ENCODE data around the gene CCT8L2. TPM values are rescaled to one million over a fixed set of nuclear protein-coding genes. Genes with fewer than 3 reads are reported as not detected.
"Not testable (repeated sequence)": the region's sequence is repeated elsewhere in the genome, so short reads cannot be mapped to it uniquely, and the experiment has no call there.

Gene CCT8L2
- under 1 TPM in 4 of 8 experiments, not detected in 4; 0.08 to 0.31 (median 0.19) TPM for total RNA-seq

- 0 to 71% (median 40%) methylated on average over 1 of the region's 1 CpG; no CpG with 5 or more reads in 7 of the 10 experiments for WGBS, 10 experiments
- H3K4me1 ChIP-seq (replicated peaks in 1 of 2); in situ Hi-C loops (cut with MboI; ENCODE audit: low pct_unique_long_range_greater_than_20kb in 2 of 9, low sequenced_read_pairs in 9 of 9, unreplicated experiment in 9 of 9); ATAC-seq (replicated peaks in 6 of 8); H3K4me3 ChIP-seq; H3K27ac ChIP-seq: not testable (repeated sequence)
Observed at GRCh38 chr22:16592710-16593109, at the start of gene CCT8L2. Gene CCT8L2 (minus strand): TSS chr22:16592810. CDS start chr22:16592550, 260 bp downstream.

- H3K4me1 ChIP-seq (replicated peaks in 1 of 2); H3K27ac ChIP-seq; ATAC-seq (replicated peaks in 6 of 8); in situ Hi-C loops (cut with MboI; ENCODE audit: low pct_unique_long_range_greater_than_20kb in 2 of 9, low sequenced_read_pairs in 9 of 9, unreplicated experiment in 9 of 9); H3K4me3 ChIP-seq: not testable (repeated sequence)
- WGBS, 10 experiments, result 0 to 20% (median 11%) methylated on average over 1 of the region's 1 CpG; no CpG with 5 or more reads in 3 of the 10 experiments
Observed at GRCh38 chr22:16635442-16635841, 42.8 kb upstream of the CCT8L2 start.

DNA sequence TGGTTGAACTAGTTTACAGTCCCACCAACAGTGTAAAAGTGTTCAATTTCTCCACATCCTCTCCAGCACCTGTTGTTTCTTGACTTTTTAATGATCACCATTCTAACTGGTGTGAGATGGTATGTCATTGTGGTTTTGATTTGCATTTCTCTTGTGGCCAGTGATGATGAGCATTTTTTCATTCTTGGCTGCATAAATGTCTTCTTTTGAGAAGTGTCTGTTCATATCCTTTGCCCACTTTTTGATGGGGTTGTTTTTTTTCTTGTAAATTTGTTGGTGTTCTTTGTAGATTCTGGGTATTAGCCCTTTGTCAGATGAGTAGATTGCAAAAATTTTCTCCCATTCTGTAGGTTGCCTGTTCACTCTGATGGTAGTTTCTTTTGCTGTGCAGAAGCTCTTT lies 41.5 kb upstream of the CCT8L2 start:
- ATAC-seq (replicated peaks in 6 of 8); H3K4me1 ChIP-seq (replicated peaks in 1 of 2); H3K27ac ChIP-seq; in situ Hi-C loops (cut with MboI; ENCODE audit: low pct_unique_long_range_greater_than_20kb in 2 of 9, low sequenced_read_pairs in 9 of 9, unreplicated experiment in 9 of 9); H3K4me3 ChIP-seq: not testable (repeated sequence)

DNA sequence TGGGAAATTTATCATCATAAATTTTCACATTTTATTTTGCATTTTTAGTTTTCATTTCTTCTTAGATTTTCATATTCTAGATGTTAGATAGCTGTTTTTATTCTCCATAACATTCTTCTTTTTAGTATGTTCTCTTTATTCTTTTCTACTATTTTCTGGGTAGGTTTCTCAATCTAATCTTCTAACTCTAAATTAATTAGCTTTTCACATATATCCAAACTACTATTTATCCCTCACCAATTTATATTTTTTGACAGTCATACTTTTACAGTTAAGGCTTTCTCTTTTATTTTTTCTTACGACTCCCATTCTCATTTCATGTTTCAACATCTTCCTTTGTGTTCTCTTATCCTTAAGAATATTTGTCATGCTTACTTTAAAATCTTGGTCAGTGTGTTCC lies 35.9 kb upstream of the CCT8L2 start:
- in situ Hi-C loops (cut with MboI; ENCODE audit: low pct_unique_long_range_greater_than_20kb in 2 of 9, low sequenced_read_pairs in 9 of 9, unreplicated experiment in 9 of 9), result not testable (repeated sequence)

GRCh38 chr22:16625018-16625417 lies 32.4 kb upstream of the CCT8L2 start:
- H3K4me3 ChIP-seq; H3K4me1 ChIP-seq (replicated peaks in 1 of 2); in situ Hi-C loops (cut with MboI; ENCODE audit: low pct_unique_long_range_greater_than_20kb in 2 of 9, low sequenced_read_pairs in 9 of 9, unreplicated experiment in 9 of 9); H3K27ac ChIP-seq; ATAC-seq (replicated peaks in 6 of 8): not testable (repeated sequence)
- WGBS, 10 experiments, result 0 to 20% (median 10%) methylated on average over 1 to 2 of the region's 2 CpGs; no CpG with 5 or more reads in 2 of the 10 experiments

More for the DNA sequence above, 35.9 kb upstream of the CCT8L2 start:
- 0 to 65% (median 30%) methylated on average over 1 of the region's 1 CpG; no CpG with 5 or more reads in 2 of the 10 experiments for WGBS, 10 experiments
- not testable (repeated sequence) for ATAC-seq (replicated peaks in 6 of 8); H3K27ac ChIP-seq; H3K4me3 ChIP-seq; H3K4me1 ChIP-seq (replicated peaks in 1 of 2)

- H3K4me1 ChIP-seq (replicated peaks in 1 of 2); H3K4me3 ChIP-seq; ATAC-seq (replicated peaks in 6 of 8); in situ Hi-C loops (cut with MboI; ENCODE audit: low pct_unique_long_range_greater_than_20kb in 2 of 9, low sequenced_read_pairs in 9 of 9, unreplicated experiment in 9 of 9); H3K27ac ChIP-seq: not testable (repeated sequence)
Observed at GRCh38 chr22:16623595-16623994, 31.0 kb upstream of the CCT8L2 start.

GRCh38 chr22:16617516-16617915 lies 24.9 kb upstream of the CCT8L2 start:
- ATAC-seq (replicated peaks in 6 of 8); H3K4me1 ChIP-seq (replicated peaks in 1 of 2); H3K4me3 ChIP-seq; H3K27ac ChIP-seq; in situ Hi-C loops (cut with MboI; ENCODE audit: low pct_unique_long_range_greater_than_20kb in 2 of 9, low sequenced_read_pairs in 9 of 9, unreplicated experiment in 9 of 9): not testable (repeated sequence)
- WGBS, 10 experiments, result 0 to 33% (median 0%) methylated on average over 1 of the region's 3 CpGs; no CpG with 5 or more reads in 7 of the 10 experiments

DNA sequence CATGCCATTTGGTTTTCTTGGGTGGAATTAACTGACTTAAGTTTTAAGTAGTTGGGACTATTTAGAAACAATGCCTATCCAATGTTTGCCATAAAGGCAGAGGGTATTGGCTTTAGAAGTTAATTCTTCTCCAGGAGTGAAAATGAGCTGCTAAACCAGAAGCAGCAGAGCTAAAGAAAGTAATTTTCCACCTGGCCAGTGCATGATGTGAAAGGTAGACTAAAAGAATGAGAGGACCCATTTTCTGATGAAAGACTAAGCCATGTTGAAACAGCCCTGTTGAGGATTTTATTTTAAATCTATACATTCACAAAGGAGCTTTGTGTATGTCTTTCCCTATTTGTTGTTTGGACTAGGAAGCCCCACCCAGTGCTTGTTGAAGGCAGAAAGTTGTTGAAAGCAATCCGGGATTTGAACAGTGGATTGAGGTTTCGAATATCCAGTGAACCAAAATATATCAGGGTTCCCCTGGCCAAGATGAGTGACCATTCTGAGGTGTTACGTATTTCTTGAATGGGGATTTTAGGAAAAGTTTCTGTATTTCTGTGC lies 23.9 kb upstream of the CCT8L2 start:
- ATAC-seq (replicated peaks in 6 of 8); H3K4me1 ChIP-seq (replicated peaks in 1 of 2); in situ Hi-C loops (cut with MboI; ENCODE audit: low pct_unique_long_range_greater_than_20kb in 2 of 9, low sequenced_read_pairs in 9 of 9, unreplicated experiment in 9 of 9); H3K27ac ChIP-seq; H3K4me3 ChIP-seq: not testable (repeated sequence)
- 0 to 61% (median 29%) methylated on average over 1 to 3 of the region's 3 CpGs; no CpG with 5 or more reads in 4 of the 10 experiments for WGBS, 10 experiments

- H3K27ac ChIP-seq; H3K4me3 ChIP-seq; in situ Hi-C loops (cut with MboI; ENCODE audit: low pct_unique_long_range_greater_than_20kb in 2 of 9, low sequenced_read_pairs in 9 of 9, unreplicated experiment in 9 of 9); H3K4me1 ChIP-seq (replicated peaks in 1 of 2); ATAC-seq (replicated peaks in 6 of 8): not testable (repeated sequence)
- 0 to 43% (median 15%) methylated on average over 1 to 5 of the region's 5 CpGs; no CpG with 5 or more reads in 2 of the 10 experiments for WGBS, 10 experiments
Observed at GRCh38 chr22:16615606-16616245, 23.1 kb upstream of the CCT8L2 start.

DNA sequence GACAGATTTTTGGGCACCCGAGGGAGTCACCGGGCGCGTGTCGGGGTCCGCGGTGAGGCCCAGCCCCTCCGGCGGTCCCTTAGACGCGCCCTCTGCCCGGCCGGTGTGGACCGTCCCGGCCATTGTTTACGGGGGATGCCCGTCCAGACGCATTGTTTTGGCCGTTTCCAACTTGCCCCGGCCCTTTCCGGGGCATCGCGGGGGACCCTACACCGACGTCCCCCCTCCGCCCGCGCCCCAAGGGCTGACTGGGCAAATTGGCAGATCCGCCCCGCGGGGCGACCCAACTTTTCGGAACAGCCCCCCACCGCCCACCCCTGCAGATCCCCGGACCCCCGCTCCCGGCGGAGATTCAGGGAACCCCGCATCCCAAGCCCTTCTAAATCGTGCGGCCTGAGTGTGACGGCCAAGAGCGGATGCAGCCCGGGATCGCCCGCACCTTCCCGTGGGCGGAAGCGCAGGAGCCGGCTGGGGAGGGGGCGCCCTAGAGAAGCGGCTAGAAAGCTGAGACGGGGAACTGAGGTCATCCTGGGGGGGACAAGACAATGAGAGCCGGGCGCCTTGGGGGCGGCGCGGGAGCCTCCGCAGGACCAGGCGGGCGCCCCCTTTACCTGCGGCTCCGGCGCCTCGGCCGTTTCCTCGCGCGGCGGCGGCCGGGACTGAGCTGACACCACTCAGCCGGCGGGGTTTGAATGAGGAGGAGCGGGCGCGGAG lies 17.1 kb upstream of the CCT8L2 start:
- in situ Hi-C loops (cut with MboI; ENCODE audit: low pct_unique_long_range_greater_than_20kb in 2 of 9, low sequenced_read_pairs in 9 of 9, unreplicated experiment in 9 of 9), result no loop called here
- ATAC-seq (replicated peaks in 6 of 8), result no peak
- H3K4me3 ChIP-seq, result no peak overlapping the region

DNA sequence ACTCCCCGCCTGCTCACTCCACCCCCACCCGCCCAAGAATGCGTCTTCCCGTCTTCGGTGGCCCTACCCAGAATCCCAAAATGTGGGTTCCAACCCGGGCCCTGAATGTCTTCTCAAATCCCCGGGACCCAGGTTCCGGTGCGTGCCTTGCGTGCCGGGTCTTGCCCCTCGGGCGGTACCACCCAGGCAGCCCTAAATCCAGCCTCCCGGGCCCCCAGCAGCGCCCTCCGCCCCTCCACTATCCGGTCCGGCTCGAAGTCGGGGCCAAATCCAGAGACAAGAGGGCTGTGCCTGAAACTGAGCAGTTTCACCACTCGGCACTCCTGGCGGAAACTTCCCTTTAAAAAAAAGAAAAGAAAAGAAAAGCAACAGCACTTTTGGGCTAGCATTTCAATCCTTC lies 16.3 kb upstream of the CCT8L2 start:
- Histone ChIP-seq H3K27ac (no peak overlapping the region), H3K4me3 (no peak overlapping the region), H3K4me1 (replicated peaks in 1 of 2) (no peaks in the 10 kb centered on the region)
- in situ Hi-C loops (cut with MboI; ENCODE audit: low pct_unique_long_range_greater_than_20kb in 2 of 9, low sequenced_read_pairs in 9 of 9, unreplicated experiment in 9 of 9), result no loop called here
- WGBS, 10 experiments, result 0 to 83% (median 10%) methylated on average over 1 to 6 of the region's 22 CpGs; no CpG with 5 or more reads in 5 of the 10 experiments
- no peak for ATAC-seq (replicated peaks in 6 of 8)

More for the DNA sequence above, 17.1 kb upstream of the CCT8L2 start:
- no peaks in the 10 kb centered on the region for H3K4me1 ChIP-seq (replicated peaks in 1 of 2)
- no CpG with 5 or more reads among the region's 77 CpGs for WGBS, 10 experiments
- H3K27ac ChIP-seq, result no peak overlapping the region

DNA sequence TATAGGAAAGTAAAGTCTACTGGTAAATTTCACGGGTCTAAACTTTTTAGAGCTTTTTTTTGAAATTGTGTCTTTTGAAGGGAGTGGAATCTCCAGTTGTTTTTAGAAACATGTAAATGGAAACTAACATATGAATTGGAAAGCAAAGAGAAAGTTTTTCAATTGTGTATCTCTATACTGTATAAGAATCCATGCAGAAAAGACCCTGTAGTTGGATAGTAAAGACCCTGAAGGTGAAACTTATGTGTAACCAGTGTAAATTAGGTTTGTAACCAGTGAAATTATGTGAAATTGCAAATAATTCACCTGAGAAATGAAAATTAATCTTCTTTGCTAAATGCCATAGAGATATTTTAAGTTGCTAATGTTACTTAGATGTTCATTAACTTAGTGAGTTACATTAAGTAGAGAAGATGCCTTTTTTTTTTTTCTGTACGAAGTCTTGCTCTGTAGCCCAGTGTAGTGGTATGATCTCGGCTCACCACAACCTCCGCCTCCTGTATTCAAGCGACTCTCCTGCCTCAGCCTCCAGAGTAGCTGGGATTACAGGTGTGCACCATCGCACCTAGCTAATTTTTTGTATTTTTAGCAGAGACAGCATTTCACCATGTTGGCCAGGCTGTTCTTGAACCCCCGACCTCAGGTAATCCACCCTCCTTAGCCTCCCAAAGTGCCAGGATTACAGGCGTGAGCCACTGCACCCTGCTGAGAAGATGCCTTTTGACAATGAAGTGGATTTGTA lies 11.8 kb upstream of the CCT8L2 start:
- WGBS, 10 experiments, result 0 to 77% (median 30%) methylated on average over 1 to 7 of the region's 8 CpGs
- H3K4me1 ChIP-seq (replicated peaks in 1 of 2); H3K27ac ChIP-seq; ATAC-seq (replicated peaks in 6 of 8); in situ Hi-C loops (cut with MboI; ENCODE audit: low pct_unique_long_range_greater_than_20kb in 2 of 9, low sequenced_read_pairs in 9 of 9, unreplicated experiment in 9 of 9); H3K4me3 ChIP-seq: not testable (repeated sequence)

GRCh38 chr22:16603770-16604242 lies 11.2 kb upstream of the CCT8L2 start:
- WGBS, 10 experiments, result 0 to 76% (median 64%) methylated on average over 1 to 9 of the region's 9 CpGs; no CpG with 5 or more reads in 4 of the 10 experiments
- in situ Hi-C loops (cut with MboI; ENCODE audit: low pct_unique_long_range_greater_than_20kb in 2 of 9, low sequenced_read_pairs in 9 of 9, unreplicated experiment in 9 of 9); H3K4me3 ChIP-seq; ATAC-seq (replicated peaks in 6 of 8); H3K27ac ChIP-seq; H3K4me1 ChIP-seq (replicated peaks in 1 of 2): not testable (repeated sequence)

Measured in motor neuron (in vitro differentiated cells).